CMK (cell line): ENCODE results near the gene MDP1.
"Not testable (repeated sequence)": the region's sequence is repeated elsewhere in the genome, so short reads cannot be mapped to it uniquely, and the experiment has no call there.

Source experiments
- DNase-seq: peaks from one replicate; pipeline ENCODE4 v3.0.0-alpha.2; 2010; ENCODE audit warnings: low read depth

The MDP1 gene

DNA sequence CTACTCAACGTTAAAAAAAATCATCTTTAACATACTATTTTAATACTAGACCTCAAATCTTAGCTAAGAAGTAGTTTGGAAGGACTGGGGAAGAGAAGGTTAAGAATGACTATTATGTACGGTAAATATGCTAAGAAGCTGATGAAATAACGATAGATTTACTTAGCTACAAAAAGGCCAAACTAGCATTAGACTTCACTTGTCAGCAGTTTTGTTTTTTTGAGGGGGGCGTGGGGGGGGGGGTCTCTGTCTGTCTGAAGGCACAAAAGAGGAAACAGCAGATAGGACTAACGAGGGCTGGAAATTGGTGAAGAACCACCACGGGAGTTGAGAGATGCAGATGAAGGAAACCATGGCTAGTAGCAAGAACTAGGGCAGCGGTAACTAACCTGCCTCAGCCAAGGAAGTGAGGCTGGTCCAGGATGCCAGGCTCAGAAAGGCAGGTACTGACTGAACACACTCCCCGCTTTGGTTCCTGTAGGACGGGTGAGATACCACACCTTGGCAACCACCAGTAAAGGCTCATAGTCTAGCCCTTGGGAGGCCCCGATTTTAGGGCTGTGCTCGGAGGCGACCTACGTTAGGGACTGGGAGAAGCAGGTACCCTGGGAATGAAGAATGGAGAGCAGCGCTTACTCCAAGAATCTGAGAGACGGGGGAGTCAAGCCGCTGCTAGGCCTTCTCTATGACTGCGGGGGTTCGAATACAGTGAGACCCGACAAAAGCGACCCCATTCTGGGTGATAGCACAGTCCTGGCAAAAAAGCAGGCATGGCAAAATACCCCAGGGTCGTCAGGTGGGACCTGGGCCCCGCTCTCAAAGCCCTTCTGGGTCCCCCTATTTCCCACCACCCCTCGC is 15.6 kb upstream of the MDP1 start:
- no peak for DNase-seq

DNA sequence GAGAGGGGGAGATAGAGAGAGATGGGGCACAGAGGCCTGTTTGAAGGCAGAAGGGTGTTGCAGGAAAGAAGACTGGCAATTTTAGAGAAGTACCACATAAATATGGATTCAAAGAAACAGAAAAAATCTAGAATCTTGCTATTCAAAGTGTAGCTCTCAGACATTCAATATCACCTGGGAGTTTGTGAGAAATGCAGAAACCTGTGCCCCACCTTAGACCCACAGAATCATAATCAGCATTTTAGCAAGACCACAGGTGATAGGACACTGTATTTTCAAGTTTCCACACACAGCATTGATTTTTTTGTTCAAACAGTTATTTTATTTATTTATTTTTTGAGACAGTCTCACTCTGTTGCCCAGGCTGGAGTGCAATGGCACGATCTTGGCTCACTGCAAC is 13.0 kb upstream of the MDP1 start:
- no peak for DNase-seq

DNA sequence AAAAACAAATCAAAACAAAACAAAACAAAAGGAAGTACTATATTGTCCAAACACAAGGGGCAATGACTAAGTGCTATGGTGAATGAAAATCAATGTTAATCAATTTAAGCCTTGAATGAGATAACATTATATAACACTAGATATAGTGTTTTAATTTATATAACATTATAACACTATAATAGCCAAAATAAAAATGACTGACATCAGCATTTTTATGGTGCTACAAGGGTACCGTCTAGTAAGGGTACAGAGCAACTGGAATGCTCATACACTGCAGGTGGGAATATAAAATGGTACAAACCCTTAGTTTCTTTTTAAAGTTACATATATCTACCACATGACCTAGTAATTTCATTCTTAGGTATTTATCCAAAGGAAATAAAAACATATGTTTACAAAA is 10.6 kb upstream of the MDP1 start:
- DNase-seq: no peak

DNA sequence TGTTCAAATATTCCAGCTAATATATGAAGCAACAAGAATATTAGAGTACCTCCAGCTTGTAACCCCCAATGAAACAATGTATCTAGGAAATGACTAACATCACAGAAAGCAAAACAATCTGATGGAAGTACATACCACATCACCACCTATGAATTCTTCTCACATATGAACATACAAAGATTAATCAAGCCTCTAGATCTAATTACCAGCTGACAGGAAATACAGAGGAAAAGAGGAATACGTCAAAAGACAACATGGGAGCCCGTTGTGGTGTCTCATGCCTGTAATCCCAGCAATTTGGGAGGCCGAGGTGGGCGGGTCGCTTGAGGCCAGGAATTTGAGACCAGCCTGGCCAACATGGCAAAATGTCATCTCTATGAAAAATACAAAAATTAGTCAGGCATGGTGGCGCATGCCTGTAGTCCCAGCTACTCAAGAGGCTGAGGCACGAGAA is 8.8 kb upstream of the MDP1 start:
- no peak for DNase-seq

- not testable (repeated sequence) for DNase-seq
These were observed 7.1 kb upstream of the MDP1 start for GRCh38 chr14:24222987-24223386.

DNA sequence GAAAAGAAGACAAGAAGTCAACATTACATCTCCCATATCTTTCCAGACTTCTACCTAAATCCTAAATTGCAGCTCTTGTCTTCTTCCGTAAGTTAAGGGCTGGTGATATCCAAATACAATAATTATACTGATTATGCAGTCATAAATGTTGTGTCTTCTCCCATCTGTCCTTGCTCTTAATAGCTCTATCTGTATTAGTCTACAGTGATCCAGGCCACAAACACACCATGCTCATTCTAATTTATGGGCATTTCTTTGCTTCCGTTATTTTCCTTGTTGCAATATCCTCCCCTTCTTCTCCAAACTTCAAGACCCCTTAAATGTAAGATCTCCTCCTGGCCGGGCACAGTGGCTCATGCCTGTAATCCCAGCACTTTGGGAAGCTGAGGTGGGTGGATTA is 3.7 kb upstream of the MDP1 start:
- no peak for DNase-seq

DNA sequence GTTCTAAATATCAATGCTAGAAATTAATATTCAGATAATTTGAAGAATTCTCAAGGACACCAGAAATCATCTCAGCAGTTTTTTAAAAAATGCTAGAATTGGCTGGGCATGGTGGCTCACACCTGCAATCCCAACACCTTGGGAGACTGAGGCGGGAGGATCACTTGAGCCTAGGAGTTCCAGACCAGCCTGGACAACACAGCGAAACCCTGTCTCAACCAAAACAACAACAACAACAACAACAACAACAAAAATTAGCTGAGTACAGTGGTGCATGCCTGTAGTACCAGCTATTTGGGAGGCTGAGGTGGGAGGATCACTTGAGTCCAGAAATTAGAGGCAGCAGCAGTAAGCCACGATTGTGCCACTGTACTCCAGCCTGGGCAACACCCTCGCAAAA is 3.2 kb upstream of the MDP1 start:
- DNase-seq: no peak

DNA sequence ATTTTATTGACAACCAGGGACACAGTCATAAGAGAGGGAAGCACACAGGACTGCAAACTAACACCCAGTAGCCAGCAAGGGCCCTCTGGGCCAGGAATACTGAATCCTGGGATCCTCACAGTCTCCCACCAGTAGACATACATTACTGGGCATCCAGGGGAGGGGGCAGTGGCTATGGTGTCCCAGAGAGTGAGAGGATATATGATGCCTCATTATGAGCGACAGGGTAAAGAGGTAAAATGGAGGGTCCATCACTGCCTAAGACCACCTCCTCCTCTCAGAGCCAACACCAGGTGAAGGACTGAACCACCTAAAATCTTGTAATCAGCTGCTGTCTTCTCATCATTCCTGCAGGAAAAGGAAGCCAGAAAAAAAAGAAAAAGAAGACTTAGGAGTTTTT is 1.0 kb upstream of the MDP1 start:
- not testable (repeated sequence) for DNase-seq

GRCh38 chr14:24216345-24216699 is 456 bp upstream of the MDP1 start:
- no peak for DNase-seq

DNA sequence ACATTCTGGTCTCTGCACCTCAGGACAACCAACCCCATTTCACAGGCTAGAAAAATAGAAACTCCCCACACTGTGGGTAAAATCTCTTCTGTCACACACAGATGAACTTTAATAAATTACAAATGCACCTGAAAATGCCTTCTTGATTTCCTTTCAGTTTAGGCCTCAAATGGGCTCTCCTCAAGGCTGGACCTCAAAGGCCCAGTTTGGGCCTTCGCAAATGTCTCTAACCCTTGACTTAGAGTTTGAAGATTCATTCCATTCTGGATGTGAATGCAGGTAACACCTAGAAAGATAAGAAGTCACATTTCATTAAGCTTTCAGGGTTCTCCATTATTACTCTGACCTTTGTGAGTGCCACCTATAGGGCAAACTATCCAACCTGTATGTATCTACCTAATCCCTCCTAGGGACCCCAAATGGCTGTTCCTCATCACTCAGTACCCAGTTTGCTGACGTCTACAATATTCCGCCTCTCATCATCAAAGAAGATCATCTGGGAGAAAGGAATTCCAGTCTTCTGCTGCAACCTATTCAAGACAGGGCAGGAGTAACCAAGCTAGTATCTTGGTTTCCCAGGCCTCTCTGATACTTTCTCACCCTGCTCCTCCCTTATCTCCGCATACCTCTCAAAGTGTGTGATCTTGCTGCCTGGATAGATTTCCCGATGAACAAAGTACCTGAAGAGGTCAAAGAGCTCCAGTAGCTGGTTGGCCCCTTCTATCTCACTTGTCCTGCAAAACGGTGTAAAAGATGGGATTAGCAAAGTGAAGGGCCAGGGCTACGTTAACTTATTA is 1.8 kb downstream of the MDP1 start:
- DNase-seq: no peak

DNA sequence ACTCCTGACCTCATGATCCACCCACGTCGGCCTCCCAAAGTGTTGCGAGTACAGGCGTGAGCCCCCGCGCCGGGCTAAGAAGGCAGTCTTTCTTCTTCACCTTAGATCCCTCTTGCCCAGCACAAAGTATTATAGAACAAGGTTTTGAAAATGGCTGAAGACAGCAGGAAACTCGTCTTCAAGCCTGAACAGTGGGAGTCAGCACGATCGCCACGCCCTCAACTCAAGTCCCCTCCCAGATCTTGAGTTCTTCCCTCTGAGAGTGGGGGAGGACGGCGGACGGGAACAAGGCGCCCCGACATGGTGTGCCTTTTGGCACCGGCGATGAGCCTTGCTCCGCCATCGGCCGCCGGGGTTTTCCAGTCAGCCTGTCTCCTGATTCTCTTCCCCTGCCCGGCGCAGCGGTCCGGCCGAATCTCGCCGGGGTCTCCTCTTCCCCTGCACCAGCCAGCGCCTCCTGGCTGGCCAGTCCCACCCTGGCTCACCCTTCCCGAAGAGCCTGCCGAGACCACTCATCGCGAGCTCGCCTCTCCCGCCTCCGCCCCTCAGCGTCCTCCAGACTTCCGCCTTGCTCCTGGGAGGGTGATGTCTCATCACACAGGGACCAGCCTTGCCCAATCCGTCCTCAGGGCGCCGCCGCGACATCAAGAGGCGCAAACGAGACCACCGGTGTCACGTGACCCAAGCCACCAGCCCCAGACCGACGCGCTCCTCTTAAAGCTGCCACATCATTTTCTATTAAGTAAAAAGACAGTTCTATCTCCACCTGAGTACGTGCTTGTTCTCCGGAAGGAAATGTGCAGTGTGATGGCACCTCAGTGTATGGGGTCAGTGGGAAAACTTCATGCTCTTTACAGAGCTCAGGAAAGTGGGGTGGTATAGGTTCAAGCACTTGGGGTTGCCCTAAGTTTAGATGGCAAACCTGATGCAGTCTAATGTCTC is 2.7 kb downstream of the MDP1 start, which contains the start of gene CHMP4A:
CHMP4A (minus strand) TSS at position 565 of the 942 bp plus-strand sequence; CDS start at position 516, 49 bp downstream.
- peak; percentile 91 for DNase-seq

DNA sequence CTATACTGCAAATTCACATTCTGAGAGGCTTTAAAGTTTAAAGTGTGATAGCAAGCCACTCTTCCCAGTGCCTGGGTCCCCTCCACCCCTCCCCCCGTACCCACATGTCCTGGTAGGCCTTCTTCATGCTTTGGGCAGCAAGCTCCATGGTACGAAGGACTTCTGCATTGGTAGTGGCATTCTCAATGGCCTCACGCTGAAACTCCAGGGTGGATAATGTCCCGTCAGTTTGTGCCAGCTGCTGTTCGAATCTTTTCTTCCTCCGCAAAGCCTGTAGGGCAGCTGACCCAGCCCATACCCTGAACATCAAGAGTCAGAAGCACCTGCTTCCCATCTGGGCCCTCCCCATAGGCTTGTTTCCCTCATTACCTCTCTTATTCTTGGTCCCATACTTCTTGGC is 4.6 kb downstream of the MDP1 start:
- DNase-seq: no peak

DNA sequence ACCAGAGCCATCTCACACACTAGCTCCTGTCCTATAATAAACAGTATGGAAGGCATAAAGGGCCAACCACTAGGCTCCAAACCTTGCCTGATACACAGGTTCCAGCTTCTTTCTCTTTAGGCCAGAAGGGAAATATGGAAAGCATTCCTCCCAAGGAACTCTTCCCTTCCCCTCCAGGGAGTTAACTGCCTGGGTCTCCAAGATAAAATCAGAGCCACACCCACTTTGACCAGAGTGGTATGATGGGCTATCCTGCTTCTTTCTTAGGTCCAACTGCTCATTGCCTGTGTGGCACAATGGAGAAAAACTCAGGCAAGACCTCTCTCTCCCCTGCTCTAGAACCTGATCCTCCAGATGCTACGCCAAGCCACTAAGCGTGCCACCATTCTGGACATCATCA is 8.2 kb downstream of the MDP1 start:
- DNase-seq: no peak

DNA sequence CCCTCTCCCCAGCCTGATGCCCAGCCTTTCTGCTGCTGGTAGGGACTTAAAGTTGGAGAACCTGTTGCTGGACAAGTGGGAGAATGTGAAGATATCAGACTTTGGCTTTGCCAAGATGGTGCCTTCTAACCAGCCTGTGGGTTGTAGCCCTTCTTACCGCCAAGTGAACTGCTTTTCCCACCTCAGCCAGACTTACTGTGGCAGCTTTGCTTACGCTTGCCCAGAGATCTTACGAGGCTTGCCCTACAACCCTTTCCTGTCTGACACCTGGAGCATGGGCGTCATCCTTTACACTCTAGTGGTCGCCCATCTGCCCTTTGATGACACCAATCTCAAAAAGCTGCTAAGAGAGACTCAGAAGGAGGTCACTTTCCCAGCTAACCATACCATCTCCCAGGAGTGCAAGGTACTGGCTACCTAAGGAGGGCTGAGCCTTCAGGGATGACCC is 8.7 kb downstream of the MDP1 start:
- DNase-seq: no peak

GRCh38 chr14:24206260-24207103 is 9.4 kb downstream of the MDP1 start:
- DNase-seq: no peak

DNA sequence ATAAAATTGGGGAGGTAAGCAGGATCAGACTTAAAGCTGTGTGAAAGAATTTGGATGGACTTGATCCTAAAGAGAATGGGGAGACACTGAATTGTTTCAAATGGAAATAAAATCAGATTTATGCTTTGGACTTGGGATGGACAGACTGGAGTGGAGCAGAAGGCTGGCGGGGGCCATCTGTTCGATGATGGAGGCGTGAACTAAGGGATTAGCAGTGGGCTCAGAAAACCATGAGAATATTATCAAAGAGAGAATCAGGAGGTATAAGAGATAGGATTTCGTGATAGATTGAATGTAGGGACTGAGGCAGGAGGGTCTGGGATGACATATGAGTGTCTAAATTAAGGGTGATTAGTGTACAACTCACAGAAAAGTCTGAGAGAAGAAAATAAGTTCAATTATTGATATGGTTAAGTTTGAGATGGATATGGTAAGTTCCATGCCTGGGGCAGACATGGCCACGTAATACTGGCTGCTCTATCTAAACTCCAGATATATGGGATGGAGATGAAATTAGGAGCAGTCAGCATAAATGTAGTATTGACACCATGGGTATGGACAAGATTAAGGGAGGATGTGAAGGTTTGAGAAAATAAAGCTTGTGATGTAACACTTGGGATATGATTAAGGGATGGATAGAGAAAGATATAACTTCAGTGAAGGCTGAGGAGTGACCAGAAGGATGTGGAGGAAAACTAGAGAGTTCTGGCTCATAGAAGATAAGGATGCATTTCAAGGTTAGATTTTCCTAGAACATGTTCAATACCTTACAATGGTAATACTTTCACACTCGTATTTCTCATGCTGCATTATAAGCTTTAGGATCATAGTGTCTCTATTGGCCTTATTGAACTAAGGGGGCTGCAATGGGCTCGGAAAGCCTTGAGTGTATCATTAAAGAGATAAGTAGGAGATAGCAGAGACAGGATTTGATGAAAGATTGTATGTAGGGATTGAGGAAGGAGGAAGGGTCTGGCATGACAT is 11.4 kb downstream of the MDP1 start:
- no peak for DNase-seq

DNA sequence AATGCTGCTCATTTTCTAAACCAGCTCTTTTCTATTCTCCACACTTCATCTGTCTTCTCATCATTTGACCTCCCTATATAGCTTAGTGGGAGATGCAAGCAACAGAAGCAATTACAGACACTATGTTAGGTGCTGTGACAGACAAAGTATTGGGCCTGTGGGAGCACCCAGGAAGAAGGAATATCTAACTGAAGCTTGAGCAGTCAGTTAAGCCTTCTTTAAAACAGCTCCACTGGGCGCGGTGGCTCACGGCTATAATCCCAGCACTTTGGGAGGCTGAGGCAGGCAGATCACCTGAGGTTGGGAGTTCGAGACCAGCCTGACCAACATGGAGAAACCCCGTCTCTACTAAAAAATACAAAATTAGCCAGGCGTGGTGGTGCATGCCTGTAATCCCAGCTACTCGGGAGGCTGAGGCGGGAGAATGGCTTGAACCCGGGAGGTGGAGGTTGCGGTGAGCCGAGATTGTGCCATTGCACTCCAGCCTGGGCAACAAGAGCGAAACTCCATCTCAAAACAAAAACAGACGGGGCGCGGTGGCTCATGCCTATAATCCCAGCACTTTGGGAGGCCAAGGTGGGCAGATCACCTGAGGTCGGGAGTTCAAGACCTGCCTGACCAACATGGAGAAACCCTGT is 12.5 kb downstream of the MDP1 start:
- DNase-seq: not testable (repeated sequence)

- not testable (repeated sequence) for DNase-seq
These were observed 13.3 kb downstream of the MDP1 start for GRCh38 chr14:24202538-24202937.

DNA sequence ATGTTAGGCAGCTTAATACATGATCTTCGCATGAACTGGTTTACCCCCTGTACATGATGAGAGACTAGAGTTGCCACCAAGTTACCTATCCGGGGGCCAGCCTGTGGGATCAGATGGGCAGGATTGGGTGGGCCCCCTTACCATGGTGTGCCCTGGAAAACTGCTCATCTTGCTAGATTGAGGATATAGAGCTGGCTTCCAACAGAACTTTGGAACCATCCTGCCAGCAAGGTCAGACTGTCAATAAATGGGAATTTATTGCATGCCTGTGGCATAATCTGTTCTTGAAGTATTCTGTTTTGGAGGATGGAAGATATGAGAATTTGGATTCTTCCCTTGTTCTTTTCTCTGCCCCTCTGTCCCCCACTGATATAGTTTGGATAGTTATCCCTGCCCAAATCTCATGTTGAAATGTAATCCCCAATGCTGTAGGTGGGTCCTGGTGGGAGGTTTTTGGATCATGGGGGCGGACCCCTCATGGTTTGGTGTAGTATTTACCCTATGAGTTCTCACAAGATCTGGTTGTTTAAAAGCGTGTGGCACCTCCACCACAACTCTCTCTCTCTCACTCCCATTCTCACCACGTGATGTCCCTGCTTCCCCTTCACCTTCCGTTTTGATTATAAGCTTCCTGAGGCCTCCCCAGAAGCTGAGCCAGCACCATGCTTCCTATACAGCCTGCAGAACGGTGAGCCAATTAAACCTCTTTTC is 16.9 kb downstream of the MDP1 start:
- DNase-seq: no peak
